GM19395 (cell line): ENCODE data around the gene EYA4.

Source experiments
- ATAC-seq: cut with Tn5 transposase; IDR thresholded peaks from one replicate; pipeline ENCODE4 v1.9.1; 2021; ENCODE audit warnings: mild to moderate bottlenecking, moderate library complexity; ENCODE audit not compliant: unreplicated experiment

Gene EYA4

GRCh38 chr6:133288662-133289061 is 47.5 kb downstream of the EYA4 start:
- ATAC-seq = no peak

DNA sequence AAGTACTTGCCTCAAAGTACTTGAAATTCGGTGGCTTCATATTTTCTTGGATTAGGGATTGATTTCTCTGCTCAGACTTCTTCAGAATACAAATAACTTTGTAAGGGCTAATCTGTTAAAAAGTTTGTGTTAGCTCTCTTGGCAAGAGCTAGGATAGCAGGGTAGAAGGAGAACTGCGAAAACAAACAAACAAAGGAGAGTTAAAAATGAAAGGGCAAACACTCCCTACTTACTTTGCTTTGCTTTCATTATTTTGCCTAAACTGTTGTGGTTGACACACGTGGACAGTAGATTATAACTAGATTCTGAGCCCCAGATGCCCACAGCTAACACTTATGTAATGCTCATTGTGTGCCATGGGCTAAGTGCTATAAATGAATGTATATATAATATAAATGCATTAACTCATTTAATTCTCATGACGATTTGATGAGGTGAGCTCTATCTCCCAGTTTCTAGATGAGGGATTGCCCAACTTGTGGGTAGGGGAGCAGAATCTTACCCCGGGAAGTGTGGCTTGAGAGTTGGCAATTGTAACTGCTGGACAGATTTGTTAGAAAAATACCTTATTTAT is 48.7 kb downstream of the EYA4 start:
- no peak for ATAC-seq

- no peak for ATAC-seq
These were observed 49.8 kb downstream of the EYA4 start for GRCh38 chr6:133290930-133291329.

GRCh38 chr6:133291671-133292070 is 50.5 kb downstream of the EYA4 start:
- ATAC-seq = no peak

DNA sequence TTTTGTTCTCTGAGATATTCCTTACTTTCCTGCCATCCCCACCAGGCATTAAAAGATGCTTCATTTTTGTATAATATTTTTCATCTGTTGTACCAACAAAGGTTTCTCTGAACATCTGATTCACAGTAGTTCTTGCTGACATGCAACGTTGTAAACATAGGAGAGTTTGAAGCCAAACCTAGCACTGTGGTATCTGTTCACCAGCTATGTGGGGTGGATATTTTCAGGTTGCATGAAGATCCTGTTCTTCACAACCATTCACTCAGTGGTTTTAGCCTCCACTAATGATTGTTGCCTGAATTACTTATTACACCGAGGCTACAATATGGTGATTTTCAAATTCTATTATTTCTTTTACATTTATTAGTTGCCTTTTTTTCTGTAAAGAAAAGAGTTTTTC is 56.5 kb downstream of the EYA4 start:
- ATAC-seq = no peak

DNA sequence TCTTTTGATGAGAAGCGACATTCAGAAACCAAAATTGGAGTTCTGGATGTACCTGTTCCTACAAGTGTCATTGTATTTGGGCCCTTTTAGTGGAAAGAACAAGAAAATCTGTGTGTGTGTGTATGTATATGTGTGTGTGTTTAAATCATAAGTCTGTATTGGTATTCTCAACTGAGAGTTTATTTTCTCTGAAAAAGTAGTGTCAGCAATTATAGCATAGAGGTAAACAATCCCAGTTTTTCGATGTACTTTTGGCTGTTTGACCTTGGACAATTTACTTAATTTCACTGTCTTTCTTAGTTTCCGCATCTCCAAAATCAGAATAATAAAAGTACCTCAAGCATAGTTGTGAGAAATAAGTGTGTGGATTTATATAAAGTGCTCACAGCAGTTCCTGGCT is 57.2 kb downstream of the EYA4 start:
- ATAC-seq = no peak

GRCh38 chr6:133298801-133299200 is 57.6 kb downstream of the EYA4 start:
- no peak for ATAC-seq

GRCh38 chr6:133300896-133301295 is 59.7 kb downstream of the EYA4 start:
- ATAC-seq = no peak

DNA sequence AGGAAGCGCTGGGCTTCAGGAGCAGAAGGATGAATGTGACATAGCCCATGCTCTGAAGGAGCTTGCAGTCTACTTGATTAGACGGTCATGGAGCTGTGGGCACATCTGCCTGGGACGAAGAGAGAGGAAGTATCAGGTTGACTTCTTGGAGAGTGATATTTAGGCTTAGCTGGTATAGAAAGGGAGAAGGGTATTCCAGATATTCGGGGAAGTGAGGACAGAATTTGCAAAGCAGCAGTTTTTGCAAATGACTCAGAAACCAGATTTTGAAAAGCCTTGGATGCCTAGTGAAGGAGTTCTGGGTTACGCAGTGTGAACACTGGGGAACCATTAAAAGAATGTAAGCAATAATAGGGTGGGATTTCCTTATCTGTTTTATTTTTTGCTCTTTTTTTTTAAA is 60.7 kb downstream of the EYA4 start:
- ATAC-seq = no peak

DNA sequence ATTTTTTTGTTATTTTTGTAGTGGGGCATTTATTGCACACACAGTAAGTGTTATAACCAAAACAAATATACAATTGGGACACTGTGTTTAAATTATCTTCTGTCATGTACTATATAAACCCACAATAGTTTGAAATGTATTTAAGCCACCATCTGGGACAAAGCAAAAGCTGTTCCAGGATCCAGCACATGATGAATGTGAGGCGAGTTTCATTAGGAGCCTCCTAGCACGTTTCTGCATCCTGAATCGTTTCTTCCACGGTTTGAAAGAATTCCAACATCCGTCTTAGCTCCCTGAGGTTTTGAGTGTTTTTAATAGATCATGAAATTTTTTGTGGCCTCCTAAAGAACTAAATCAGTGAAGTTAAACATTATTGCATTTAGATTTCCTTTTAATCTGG is 65.8 kb downstream of the EYA4 start:
- ATAC-seq = no peak

DNA sequence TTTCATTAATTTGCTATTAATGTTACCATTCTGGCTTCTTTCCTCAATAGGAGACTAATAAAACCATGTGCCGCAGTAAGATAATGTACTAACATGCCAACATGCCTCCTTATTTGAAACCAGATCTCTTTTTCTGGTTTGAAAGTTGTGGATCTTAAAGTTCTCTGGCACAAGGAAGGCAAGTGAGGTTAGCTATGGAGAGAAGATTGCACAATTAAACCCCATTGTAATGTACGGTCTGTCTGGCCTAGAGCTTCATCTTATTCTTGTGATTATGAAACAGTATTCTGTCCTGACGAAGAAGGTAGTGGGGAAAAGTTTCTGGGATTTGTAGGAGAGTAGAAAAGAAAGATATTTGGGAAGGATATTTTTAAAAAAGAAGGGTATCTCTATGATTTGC is 68.4 kb downstream of the EYA4 start:
- ATAC-seq = no peak

GRCh38 chr6:133312006-133312405 is 70.8 kb downstream of the EYA4 start:
- ATAC-seq = no peak

GRCh38 chr6:133313068-133313467 is 71.9 kb downstream of the EYA4 start:
- ATAC-seq = no peak

- ATAC-seq = no peak
These were observed 73.8 kb downstream of the EYA4 start for GRCh38 chr6:133314947-133315346.

DNA sequence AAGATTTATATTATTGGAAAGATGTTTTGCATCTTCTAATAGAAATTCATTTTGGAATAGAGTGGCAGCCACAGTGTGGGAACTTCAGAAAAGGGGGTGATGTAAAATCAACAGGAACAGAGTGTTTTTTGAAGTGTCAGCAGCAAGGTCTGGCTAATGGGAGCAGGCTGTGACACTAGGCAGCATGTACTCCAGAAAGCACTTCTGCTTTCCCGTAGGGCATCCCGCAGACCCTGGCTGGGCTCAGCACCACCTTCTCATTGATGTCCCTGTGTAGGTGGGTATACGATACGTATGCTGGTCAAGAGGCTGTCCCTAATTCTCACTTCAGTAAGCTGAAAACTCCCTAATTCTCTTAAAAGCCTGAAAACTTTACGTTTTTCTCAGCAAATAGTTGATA is 74.7 kb downstream of the EYA4 start:
- no peak for ATAC-seq

DNA sequence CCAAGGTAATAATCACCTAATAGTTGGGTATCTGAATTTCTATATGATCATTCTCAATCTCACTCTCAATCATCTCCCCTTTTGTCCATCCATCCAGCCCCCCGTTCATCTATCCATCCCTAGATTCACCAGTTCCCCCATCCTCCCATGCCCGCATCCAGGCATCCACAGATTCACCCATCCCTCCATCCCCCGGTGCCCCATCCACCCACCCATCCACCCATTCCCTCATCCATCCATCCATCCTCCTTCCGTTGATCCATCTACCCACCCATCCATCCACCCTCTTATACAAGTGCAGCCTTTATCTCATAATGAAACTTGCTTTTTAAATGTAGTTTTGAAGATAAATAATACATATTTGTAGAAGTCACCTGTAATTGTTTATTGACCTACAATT is 76.5 kb downstream of the EYA4 start:
- no peak for ATAC-seq

GRCh38 chr6:133326584-133326983 is 85.4 kb downstream of the EYA4 start:
- ATAC-seq = no peak

GRCh38 chr6:133333852-133334251 is 92.7 kb downstream of the EYA4 start:
- no peak for ATAC-seq

GRCh38 chr6:133337308-133337707 is 96.2 kb downstream of the EYA4 start:
- no peak for ATAC-seq

DNA sequence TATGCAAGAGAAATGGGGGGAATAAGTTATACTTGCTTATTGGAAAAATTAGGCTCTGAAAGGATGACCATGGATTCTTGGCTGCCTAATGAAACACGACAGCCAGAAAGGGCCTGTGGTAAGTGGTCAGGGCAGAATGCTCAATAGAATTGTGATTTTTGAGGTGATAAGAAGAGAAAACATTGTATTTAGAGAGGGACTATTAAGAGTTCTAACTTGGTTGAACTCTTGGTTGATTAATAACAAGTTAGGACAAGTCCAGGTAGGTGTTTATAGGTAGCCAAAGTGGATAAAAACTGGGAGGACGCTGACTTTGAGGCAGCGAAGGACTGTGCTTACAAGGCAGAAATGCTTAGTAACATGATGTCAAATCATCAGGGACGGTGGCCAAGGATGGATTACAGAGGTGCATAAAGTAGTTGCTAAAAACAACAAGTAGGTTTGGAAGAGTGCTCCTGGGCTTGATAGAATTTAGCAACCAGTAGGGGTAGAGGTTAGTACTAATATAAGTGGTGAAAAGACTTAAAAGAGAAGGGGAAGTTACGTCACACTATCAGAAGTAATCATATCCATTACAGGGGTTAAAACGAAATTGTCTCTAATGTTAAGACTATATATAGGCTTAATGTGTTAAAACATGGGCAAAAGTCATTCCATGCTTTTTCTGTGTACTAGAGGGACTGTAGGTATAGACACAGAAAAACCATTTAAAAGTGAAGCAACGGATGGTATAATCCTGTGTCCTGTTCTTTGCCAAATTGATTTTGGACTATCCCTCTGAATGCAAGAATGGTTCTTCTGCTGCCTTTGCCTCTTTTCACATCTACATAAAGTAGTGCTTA is 98.6 kb downstream of the EYA4 start:
- ATAC-seq = no peak

DNA sequence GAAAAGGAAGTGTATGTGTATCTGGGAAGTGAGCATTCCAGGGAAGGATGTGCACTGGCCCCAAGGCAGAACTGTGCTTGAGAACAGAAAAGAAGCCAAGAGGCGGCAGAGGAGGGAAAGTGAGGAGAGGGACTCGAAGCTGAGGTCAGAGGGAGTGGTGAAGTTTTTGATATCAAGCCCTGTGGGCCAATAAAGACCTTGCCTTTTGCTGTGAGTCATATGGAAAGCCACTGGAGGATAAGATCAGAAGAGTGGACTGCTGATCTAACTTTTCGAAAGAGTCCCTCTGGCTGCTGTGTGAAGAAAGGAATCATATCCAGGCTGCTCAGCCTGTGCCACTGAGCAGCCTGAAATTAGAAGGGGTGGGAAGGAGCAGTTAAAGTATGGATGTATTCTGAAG is 99.4 kb downstream of the EYA4 start:
- ATAC-seq = no peak

DNA sequence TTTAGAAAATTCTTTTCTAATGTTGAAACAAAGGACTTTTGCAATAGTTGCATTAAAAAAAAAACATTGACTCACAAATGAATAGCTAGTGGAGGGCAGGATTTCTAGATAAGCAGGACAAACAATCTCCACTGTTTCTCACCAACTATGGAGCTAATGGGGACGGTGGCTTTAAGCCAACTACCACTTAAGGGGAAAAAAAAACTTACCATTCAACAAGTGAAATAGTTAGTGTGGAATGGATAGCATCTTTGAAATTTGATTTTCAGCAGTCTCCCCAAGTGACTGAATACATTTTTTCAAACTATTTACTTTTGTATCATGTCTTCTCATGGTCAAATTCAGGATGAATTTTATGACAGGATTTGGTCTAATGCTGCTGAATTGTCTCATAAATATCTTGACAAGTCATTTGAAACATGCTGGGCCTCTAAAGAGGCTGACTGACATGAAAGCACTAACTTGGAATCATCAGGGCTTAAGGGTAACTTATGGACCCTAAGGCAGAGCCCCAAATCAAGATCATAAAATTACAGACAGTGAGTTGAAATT is 100.5 kb downstream of the EYA4 start:
- ATAC-seq = no peak
